HG03439 (cell line): ENCODE measurements around the gene OR2T11.
"Not testable (repeated sequence)": the region's sequence is repeated elsewhere in the genome, so short reads cannot be mapped to it uniquely, and the experiment has no call there.

Source experiments
- ATAC-seq: cut with Tn5 transposase; IDR thresholded peaks from one replicate; pipeline ENCODE4 v1.9.1; 2021; ENCODE audit warnings: mild to moderate bottlenecking, moderate library complexity; ENCODE audit not compliant: unreplicated experiment

OR2T11 gene

GRCh38 chr1:248634991-248635390, at the start of gene OR2T11:
OR2T11 (minus strand) TSS chr1:248635091; CDS start chr1:248627128, 7,963 bp downstream.
- not testable (repeated sequence) for ATAC-seq

GRCh38 chr1:248681651-248682050, 46.8 kb upstream of the OR2T11 start:
- ATAC-seq = no peak

- ATAC-seq = no peak
Observed at GRCh38 chr1:248670003-248670402, 35.1 kb upstream of the OR2T11 start.

- peak; percentile 88 for ATAC-seq
Observed at GRCh38 chr1:248663453-248664328, 28.8 kb upstream of the OR2T11 start.

GRCh38 chr1:248656797-248657196, 21.9 kb upstream of the OR2T11 start:
- ATAC-seq = not testable (repeated sequence)

GRCh38 chr1:248655354-248655753, 20.5 kb upstream of the OR2T11 start, which contains the start of gene OR2T27:
OR2T27 (minus strand) TSS chr1:248655528; CDS start chr1:248650884, 4,644 bp downstream.
- ATAC-seq = not testable (repeated sequence)

GRCh38 chr1:248648770-248649536, 14.1 kb upstream of the OR2T11 start:
- not testable (repeated sequence) for ATAC-seq

GRCh38 chr1:248645178-248645577, 10.3 kb upstream of the OR2T11 start, which contains the start of gene OR2T35:
OR2T35 (minus strand) TSS chr1:248645278; CDS start chr1:248639258, 6,020 bp downstream.
- not testable (repeated sequence) for ATAC-seq

- ATAC-seq = peak; percentile 49
Observed at GRCh38 chr1:248642971-248643651, 8.2 kb upstream of the OR2T11 start.

GRCh38 chr1:248641583-248641982, 6.7 kb upstream of the OR2T11 start:
- ATAC-seq = peak; percentile 16

GRCh38 chr1:248640906-248641305, 6.0 kb upstream of the OR2T11 start:
- ATAC-seq = peak; percentile 34

- ATAC-seq = peak; percentile 25
Observed at GRCh38 chr1:248639652-248640051, 4.8 kb upstream of the OR2T11 start.

- not testable (repeated sequence) for ATAC-seq
Observed at GRCh38 chr1:248636612-248637011, 1.7 kb upstream of the OR2T11 start.

- no peak for ATAC-seq
Observed at GRCh38 chr1:248631354-248632008, 3.4 kb downstream of the OR2T11 start.

GRCh38 chr1:248630551-248630950, 4.3 kb downstream of the OR2T11 start:
- no peak for ATAC-seq

GRCh38 chr1:248627971-248628844, 6.7 kb downstream of the OR2T11 start:
- ATAC-seq = no peak

GRCh38 chr1:248625971-248626370, 8.9 kb downstream of the OR2T11 start:
- no peak for ATAC-seq

GRCh38 chr1:248625166-248625565, 9.7 kb downstream of the OR2T11 start:
- no peak for ATAC-seq

GRCh38 chr1:248622570-248623001, 12.3 kb downstream of the OR2T11 start:
- no peak for ATAC-seq
